ENCODE results near the gene SH3BGRL2.

DNA sequence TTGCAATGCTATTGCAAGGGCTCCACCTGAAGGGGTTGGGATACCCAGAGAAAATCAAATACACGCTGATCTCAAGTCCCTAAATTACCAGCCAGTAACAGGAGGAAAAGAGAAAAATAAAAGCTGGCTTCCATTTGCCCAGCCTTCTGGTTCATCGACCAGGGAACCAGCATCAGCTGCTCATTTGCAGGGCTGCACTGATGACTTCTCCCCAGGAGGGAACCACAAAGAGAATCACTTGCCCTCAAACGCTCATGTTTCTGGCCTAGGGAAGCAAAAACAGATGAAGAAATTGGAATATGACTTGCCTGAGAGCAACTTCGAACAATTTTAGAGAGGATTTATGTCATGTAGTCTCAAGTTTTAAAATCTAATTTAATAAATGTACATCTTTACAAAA is 119.7 kb downstream of the SH3BGRL2 start:
- TF ChIP-seq CTCF (IDR thresholded peaks at IDR 0.05): no peak
- no peak for TF ChIP-seq POLR2A (IDR thresholded peaks at IDR 0.05)

Measured in prostate gland (tissue), 2 donors.